Measurements from ENCODE around the gene TRABD2B. TPM values are rescaled to one million over a fixed set of nuclear protein-coding genes. Genes with fewer than 3 reads are reported as not detected.

Gene TRABD2B
- total RNA-seq, 1 experiment from 2014 or later, result 0.05 TPM

- Histone ChIP-seq H2AFZ (ENCODE audit: low read depth, low read length, poor library complexity, severe bottlenecking) (no peak overlapping the region), H3K9me3 (ENCODE audit: control insufficient read depth in 1 of 2, insufficient read depth in 1 of 2, low read depth in 1 of 2, low read length in 2 of 2) (no peaks in the 10 kb centered on the region), H3K36me3 (ENCODE audit: control insufficient read depth in 1 of 2, insufficient read depth in 2 of 2, low read length in 2 of 2) (no peaks in the 10 kb centered on the region), H3K27me3 (ENCODE audit: insufficient read depth, low read length) (peaks cover 7% of the 10 kb centered on the region; the same call in 1 of the 2 replicates), H3K4me2 (ENCODE audit: low read length) (no peak overlapping the region), H3K79me2 (ENCODE audit: insufficient read depth, low read length) (no peaks in the 10 kb centered on the region), H3K9me2 (ENCODE audit: insufficient read depth) (no peaks in the 10 kb centered on the region), H3K4me1 (ENCODE audit: control insufficient read depth in 1 of 2, insufficient read depth in 2 of 2, low read length in 2 of 2) (no peaks in the 10 kb centered on the region), H3K9ac (ENCODE audit: low read length) (no peak overlapping the region), H4K20me1 (ENCODE audit: insufficient read depth) (no peaks in the 10 kb centered on the region), H3K27ac (ENCODE audit: low read depth, low read length) (no peak overlapping the region), H3K4me3 (replicated peaks in 1 of 2; ENCODE audit: low read depth in 1 of 2, low read length in 2 of 2) (no peak overlapping the region)
- intact Hi-C loops (cut with micrococcal nuclease), result no loop called here
- BruUV-seq (replicated peaks), result no TSS peak
- POLR2A ChIA-PET, result no interaction called here
- TF ChIP-seq ZBTB33 (IDR thresholded peaks at IDR 0.05; ENCODE audit: extremely low read depth, insufficient replicate concordance, low read length) (no peak), POLR2AphosphoS5 (IDR thresholded peaks at IDR 0.05; ENCODE audit: low read depth, low read length) (no peak), SIN3A (IDR thresholded peaks at IDR 0.05; ENCODE audit: low read depth) (no peak), SP1 (IDR thresholded peaks at IDR 0.05; ENCODE audit: low read depth) (no peak), ZFX (IDR thresholded peaks at IDR 0.05) (no peak), SRF (IDR thresholded peaks at IDR 0.05; ENCODE audit: low read depth) (no peak)
- RAD21 ChIA-PET (ENCODE audit: low non-redundant PET in 1 of 2, low total read pairs in 2 of 2, uncharacterized antibody in 2 of 2, unreplicated experiment in 2 of 2), result no interaction called here
- no peak for DNase-seq (ENCODE audit: low read depth, low spot score)
- no peak for ATAC-seq
- CTCF ChIA-PET, result no interaction called here
These were observed 77.9 kb downstream of the TRABD2B start for GRCh38 chr1:47919113-47919833.

GRCh38 chr1:47918257-47918867, 78.8 kb downstream of the TRABD2B start:
- no peaks in the 10 kb centered on the region for H3K79me2 ChIP-seq (ENCODE audit: insufficient read depth, low read length)
- ChIA-PET RAD21 (ENCODE audit: low non-redundant PET in 1 of 2, low total read pairs in 2 of 2, uncharacterized antibody in 2 of 2, unreplicated experiment in 2 of 2) (no interaction called here), POLR2A (no interaction called here), CTCF (no interaction called here)
- H3K4me3 ChIP-seq (replicated peaks in 1 of 2; ENCODE audit: low read depth in 1 of 2, low read length in 2 of 2), result no peak overlapping the region
- no peaks in the 10 kb centered on the region for H3K36me3 ChIP-seq (ENCODE audit: control insufficient read depth in 1 of 2, insufficient read depth in 2 of 2, low read length in 2 of 2)
- no peak for ATAC-seq
- H3K4me1 ChIP-seq (ENCODE audit: control insufficient read depth in 1 of 2, insufficient read depth in 2 of 2, low read length in 2 of 2), result no peaks in the 10 kb centered on the region
- intact Hi-C loops (cut with micrococcal nuclease), result no loop called here
- H3K4me2 ChIP-seq (ENCODE audit: low read length), result no peak overlapping the region
- H3K9me2 ChIP-seq (ENCODE audit: insufficient read depth), result no peaks in the 10 kb centered on the region
- BruUV-seq (replicated peaks), result no TSS peak
- H4K20me1 ChIP-seq (ENCODE audit: insufficient read depth), result no peaks in the 10 kb centered on the region
- H3K27ac ChIP-seq (ENCODE audit: low read depth, low read length), result no peak overlapping the region
- no peak overlapping the region for H3K9ac ChIP-seq (ENCODE audit: low read length)
- no peaks in the 10 kb centered on the region for H3K9me3 ChIP-seq (ENCODE audit: control insufficient read depth in 1 of 2, insufficient read depth in 1 of 2, low read depth in 1 of 2, low read length in 2 of 2)
- no peak overlapping the region for H2AFZ ChIP-seq (ENCODE audit: low read depth, low read length, poor library complexity, severe bottlenecking)
- peaks cover 7% of the 10 kb centered on the region; the same call in 1 of the 2 replicates for H3K27me3 ChIP-seq (ENCODE audit: insufficient read depth, low read length)
- no peak for DNase-seq (ENCODE audit: low read depth, low spot score)
- no peak for TF ChIP-seq ATF3 (IDR thresholded peaks at IDR 0.05)
- TF ChIP-seq, protein P1, sequence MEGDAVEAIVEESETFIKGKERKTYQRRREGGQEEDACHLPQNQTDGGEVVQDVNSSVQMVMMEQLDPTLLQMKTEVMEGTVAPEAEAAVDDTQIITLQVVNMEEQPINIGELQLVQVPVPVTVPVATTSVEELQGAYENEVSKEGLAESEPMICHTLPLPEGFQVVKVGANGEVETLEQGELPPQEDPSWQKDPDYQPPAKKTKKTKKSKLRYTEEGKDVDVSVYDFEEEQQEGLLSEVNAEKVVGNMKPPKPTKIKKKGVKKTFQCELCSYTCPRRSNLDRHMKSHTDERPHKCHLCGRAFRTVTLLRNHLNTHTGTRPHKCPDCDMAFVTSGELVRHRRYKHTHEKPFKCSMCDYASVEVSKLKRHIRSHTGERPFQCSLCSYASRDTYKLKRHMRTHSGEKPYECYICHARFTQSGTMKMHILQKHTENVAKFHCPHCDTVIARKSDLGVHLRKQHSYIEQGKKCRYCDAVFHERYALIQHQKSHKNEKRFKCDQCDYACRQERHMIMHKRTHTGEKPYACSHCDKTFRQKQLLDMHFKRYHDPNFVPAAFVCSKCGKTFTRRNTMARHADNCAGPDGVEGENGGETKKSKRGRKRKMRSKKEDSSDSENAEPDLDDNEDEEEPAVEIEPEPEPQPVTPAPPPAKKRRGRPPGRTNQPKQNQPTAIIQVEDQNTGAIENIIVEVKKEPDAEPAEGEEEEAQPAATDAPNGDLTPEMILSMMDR (IDR thresholded peaks at IDR 0.05 in 2 of 3, conservative IDR thresholded peaks at IDR 0.05 in 1 of 3; ENCODE audit: borderline replicate concordance in 1 of 3, insufficient read depth in 1 of 3, low read depth in 2 of 3, low read length in 2 of 3), result no peak
- TF ChIP-seq EZH2 (IDR thresholded peaks at IDR 0.05), result no peak
- no peak for TF ChIP-seq YY1 (IDR thresholded peaks at IDR 0.05; ENCODE audit: extremely low read depth, insufficient replicate concordance, low read depth, low read length)

All from HCT116 (cell line).